ENCODE measurements around the gene PRDM10. TPM values are rescaled to one million over a fixed set of nuclear protein-coding genes. Genes with fewer than 3 reads are reported as not detected.
A peak's percentile ranks its signal among the peaks of the same experiment; 100 is the strongest.

Gene PRDM10
- total and polyA plus RNA-seq, 10 of the 15 experiments (the other 5 are each of a cell fraction or from before 2014, with no cell fraction given) = 0.93 to 6.2 (median 4.1) TPM

DNA sequence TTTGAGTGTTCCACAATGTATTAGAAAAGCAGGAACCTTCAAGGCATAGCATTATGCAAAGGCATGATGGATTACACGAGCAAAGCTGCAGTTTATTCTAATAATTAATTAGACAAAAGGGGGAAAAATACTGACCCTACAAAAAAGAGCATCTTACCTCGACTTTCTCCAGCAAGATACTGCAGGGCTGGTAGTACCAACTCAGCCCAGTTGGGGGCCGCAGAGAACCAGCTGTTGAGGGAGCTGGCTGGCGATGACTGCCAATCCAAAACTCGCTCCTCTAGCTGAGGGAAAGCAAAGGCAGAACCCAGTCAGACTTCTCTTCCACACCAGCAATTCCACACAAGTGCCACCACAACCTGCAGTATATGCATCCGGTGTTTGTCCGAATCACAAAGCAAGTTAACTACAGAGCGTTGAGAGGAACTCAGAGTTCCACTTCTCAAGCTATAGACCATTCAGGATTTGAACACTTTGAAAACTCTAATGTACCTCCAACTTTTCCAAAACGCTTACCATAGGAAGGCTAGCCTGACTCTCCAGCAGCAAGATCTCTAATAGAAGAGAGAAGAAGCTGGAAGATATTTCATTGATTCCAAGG is 121.0 kb downstream of the PRDM10 start:
- RAD21 ChIA-PET (ENCODE audit: unreplicated experiment) = interaction anchor here (1.3 to 2.2 kb wide), 2 partner anchors 250 to 264 kb away, joined by 4 to 18 read pairs; no protein-coding TSS in a partner anchor
- no peak overlapping the region for H3K4me3 ChIP-seq
- no peak overlapping the region for H3K9ac ChIP-seq (ENCODE audit: control insufficient read depth, insufficient read depth, low read length)
- no peaks in the 10 kb centered on the region for H3K4me1 ChIP-seq (ENCODE audit: control insufficient read depth, insufficient read depth, low read length)
- no peaks in the 10 kb centered on the region for H3K9me3 ChIP-seq (replicated peaks; ENCODE audit: control insufficient read depth, insufficient read depth, low read length)
- CTCF ChIA-PET = interaction anchor here (1.1 to 3.4 kb wide), 3 partner anchors 11 to 249 kb away, joined by 3 to 47 read pairs (median 5); no protein-coding TSS in a partner anchor
- POLR2A ChIA-PET = interaction anchor here (0.6 kb wide), 1 partner anchor 490 kb away, joined by 4 read pairs; no protein-coding TSS in a partner anchor
- intact Hi-C loops (cut with micrococcal nuclease; ENCODE audit: unreplicated experiment) (no loop called here), in situ Hi-C loops (cut with MboI) (no loop called here)
- no peaks in the 10 kb centered on the region for H3K27me3 ChIP-seq (replicated peaks in 1 of 2; ENCODE audit: control insufficient read depth in 2 of 2, insufficient read depth in 2 of 2, low read length in 1 of 2)
- H2AFZ ChIP-seq (ENCODE audit: control insufficient read depth, low read depth, low read length) = no peak overlapping the region
- H4K20me1 ChIP-seq (ENCODE audit: control insufficient read depth, insufficient read depth) = no peaks in the 10 kb centered on the region
- H3K36me3 ChIP-seq (ENCODE audit: control insufficient read depth in 2 of 2, insufficient read depth in 2 of 2, low read length in 1 of 2) = peaks cover 22 to 26% of the 10 kb centered on the region in 2 experiments
- DNase-seq (ENCODE audit: low read depth, low spot score) (no peak), ATAC-seq (peak; percentile 79), FAIRE-seq (peak; percentile 35)
- H3K27ac ChIP-seq (ENCODE audit: control insufficient read depth, insufficient read depth) = no peak overlapping the region
- H3K4me2 ChIP-seq (ENCODE audit: control insufficient read depth, insufficient read depth) = no peak overlapping the region
- 82% methylated on average over 9 of the region's 9 CpGs for WGBS (ENCODE audit: insufficient coverage, insufficient replicate concordance, low lambda C conversion rate, missing lambda C conversion rate)
- BruUV-seq (replicated peaks) = no TSS peak
- SMC1A ChIA-PET (ENCODE audit: uncharacterized antibody, unreplicated experiment) = interaction anchor here (1.0 to 1.2 kb wide), 3 partner anchors 9 to 251 kb away, joined by 3 to 8 read pairs (median 3); no protein-coding TSS in a partner anchor
- H3K79me2 ChIP-seq (ENCODE audit: control insufficient read depth, insufficient read depth, low read length) = no peaks in the 10 kb centered on the region
- TF ChIP-seq NRF1 (conservative IDR thresholded peaks at IDR 0.05; ENCODE audit: low read depth, low read length) (no peak), TCF12 (IDR thresholded peaks at IDR 0.05; ENCODE audit: low read depth, low read length) (0 out of 2 replicates have a peak, but pooled peaks have one; percentile 10), RBBP5 (conservative IDR thresholded peaks at IDR 0.05) (no peak), NBN (IDR thresholded peaks at IDR 0.05) (no peak), RAD21 (IDR thresholded peaks at IDR 0.05; ENCODE audit: insufficient read depth, low read depth, low read length) (peak; percentile 52), SMC3 (IDR thresholded peaks at IDR 0.05; ENCODE audit: borderline replicate concordance, low read length) (peak; percentile 30; the same call in 1 of the 2 replicates)
- TF ChIP-seq, protein P1, sequence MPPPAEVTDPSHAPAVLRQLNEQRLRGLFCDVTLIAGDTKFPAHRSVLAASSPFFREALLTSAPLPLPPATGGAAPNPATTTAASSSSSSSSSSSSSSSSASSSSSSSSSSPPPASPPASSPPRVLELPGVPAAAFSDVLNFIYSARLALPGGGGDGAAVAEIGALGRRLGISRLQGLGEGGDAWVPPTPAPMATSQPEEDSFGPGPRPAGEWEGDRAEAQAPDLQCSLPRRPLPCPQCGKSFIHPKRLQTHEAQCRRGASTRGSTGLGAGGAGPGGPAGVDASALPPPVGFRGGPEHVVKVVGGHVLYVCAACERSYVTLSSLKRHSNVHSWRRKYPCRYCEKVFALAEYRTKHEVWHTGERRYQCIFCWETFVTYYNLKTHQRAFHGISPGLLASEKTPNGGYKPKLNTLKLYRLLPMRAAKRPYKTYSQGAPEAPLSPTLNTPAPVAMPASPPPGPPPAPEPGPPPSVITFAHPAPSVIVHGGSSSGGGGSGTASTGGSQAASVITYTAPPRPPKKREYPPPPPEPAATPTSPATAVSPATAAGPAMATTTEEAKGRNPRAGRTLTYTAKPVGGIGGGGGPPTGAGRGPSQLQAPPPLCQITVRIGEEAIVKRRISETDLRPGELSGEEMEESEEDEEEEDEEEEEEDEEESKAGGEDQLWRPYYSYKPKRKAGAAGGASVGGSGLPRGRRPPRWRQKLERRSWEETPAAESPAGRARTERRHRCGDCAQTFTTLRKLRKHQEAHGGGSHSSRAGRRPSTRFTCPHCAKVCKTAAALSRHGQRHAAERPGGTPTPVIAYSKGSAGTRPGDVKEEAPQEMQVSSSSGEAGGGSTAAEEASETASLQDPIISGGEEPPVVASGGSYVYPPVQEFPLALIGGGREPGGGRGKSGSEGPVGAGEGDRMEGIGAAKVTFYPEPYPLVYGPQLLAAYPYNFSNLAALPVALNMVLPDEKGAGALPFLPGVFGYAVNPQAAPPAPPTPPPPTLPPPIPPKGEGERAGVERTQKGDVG (CRISPR knock-in tag; IDR thresholded peaks at IDR 0.05) = no peak
- TF ChIP-seq, protein P2, sequence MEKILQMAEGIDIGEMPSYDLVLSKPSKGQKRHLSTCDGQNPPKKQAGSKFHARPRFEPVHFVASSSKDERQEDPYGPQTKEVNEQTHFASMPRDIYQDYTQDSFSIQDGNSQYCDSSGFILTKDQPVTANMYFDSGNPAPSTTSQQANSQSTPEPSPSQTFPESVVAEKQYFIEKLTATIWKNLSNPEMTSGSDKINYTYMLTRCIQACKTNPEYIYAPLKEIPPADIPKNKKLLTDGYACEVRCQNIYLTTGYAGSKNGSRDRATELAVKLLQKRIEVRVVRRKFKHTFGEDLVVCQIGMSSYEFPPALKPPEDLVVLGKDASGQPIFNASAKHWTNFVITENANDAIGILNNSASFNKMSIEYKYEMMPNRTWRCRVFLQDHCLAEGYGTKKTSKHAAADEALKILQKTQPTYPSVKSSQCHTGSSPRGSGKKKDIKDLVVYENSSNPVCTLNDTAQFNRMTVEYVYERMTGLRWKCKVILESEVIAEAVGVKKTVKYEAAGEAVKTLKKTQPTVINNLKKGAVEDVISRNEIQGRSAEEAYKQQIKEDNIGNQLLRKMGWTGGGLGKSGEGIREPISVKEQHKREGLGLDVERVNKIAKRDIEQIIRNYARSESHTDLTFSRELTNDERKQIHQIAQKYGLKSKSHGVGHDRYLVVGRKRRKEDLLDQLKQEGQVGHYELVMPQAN (conservative IDR thresholded peaks at IDR 0.05) = no peak
- TF ChIP-seq, protein P3, sequence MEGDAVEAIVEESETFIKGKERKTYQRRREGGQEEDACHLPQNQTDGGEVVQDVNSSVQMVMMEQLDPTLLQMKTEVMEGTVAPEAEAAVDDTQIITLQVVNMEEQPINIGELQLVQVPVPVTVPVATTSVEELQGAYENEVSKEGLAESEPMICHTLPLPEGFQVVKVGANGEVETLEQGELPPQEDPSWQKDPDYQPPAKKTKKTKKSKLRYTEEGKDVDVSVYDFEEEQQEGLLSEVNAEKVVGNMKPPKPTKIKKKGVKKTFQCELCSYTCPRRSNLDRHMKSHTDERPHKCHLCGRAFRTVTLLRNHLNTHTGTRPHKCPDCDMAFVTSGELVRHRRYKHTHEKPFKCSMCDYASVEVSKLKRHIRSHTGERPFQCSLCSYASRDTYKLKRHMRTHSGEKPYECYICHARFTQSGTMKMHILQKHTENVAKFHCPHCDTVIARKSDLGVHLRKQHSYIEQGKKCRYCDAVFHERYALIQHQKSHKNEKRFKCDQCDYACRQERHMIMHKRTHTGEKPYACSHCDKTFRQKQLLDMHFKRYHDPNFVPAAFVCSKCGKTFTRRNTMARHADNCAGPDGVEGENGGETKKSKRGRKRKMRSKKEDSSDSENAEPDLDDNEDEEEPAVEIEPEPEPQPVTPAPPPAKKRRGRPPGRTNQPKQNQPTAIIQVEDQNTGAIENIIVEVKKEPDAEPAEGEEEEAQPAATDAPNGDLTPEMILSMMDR (IDR thresholded peaks at IDR 0.05 in 2 of 3, conservative IDR thresholded peaks at IDR 0.05 in 1 of 3; ENCODE audit: control insufficient read depth in 2 of 3, extremely low read depth in 1 of 3, insufficient read depth in 1 of 3, low read depth in 3 of 3, low read length in 3 of 3) = peak; percentile 36 to 59 (median 55)

Data from GM12878 (cell line).